ENCODE measurements around the gene LRRC46.

DNA sequence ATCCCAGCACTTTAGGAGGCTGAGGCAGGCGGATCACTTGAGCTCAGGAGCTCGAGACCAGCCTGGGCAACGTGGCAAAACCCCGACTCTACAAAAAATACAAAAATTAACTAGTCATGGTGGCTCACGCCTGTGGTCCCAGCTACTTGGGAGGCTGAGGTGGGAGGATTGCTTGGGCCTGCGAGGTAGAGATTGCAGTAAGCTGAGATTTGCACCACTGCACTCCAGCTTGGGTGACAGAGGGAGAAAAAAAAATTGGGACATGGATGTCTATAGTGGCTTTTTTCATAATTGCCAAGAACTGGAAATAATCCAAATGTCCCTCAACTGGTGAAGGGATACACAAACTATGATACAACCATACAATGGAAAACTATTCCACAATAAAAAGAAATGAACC is 38.5 kb upstream of the LRRC46 start:
- TF ChIP-seq GATA3 (IDR thresholded peaks at IDR 0.05; ENCODE audit: low read depth, low read length) (no peak), GATA2 (IDR thresholded peaks at IDR 0.05; ENCODE audit: low read depth, low read length) (no peak)
